HEK293T (cell line): ENCODE measurements around the gene IFI27L1.

Source experiments
- CTCF ChIA-PET: fragments of 350-600 bp; formaldehyde crosslinking; extraction: SDS; loops from one replicate; lab custom pipeline; 2021; ENCODE audit warnings: antibody characterized with exemption, inconsistent platforms; lab: Yijun Ruan, JAX
- POLR2A ChIA-PET: fragments of 350-600 bp; formaldehyde crosslinking; extraction: SDS; loops from one replicate; lab custom pipeline; 2020; ENCODE audit warnings: antibody characterized with exemption, inconsistent platforms; lab: Yijun Ruan, JAX
- DNase-seq: peaks from one replicate; pipeline ENCODE4 v3.0.0; 2012; ENCODE audit warnings: mixed read lengths; ENCODE audit errors: extremely low spot score
- ARNT ChIP-seq: fragments of 450-650 bp; IDR thresholded peaks from 2 replicates; pipeline ENCODE4 v1.6.1; 2017; ENCODE audit warnings: mild to moderate bottlenecking
- BHLHE40 ChIP-seq: fragments of 450-650 bp; IDR thresholded peaks from 2 replicates; pipeline ENCODE4 v1.6.1; 2016; ENCODE audit warnings: mild to moderate bottlenecking, moderate library complexity, borderline replicate concordance
- CTBP1 ChIP-seq: fragments of 450-650 bp; IDR thresholded peaks from 2 replicates; pipeline ENCODE4 v1.6.1; 2016; ENCODE audit warnings: borderline replicate concordance
- ELF4 ChIP-seq: fragments of 450-650 bp; IDR thresholded peaks from 2 replicates; pipeline ENCODE4 v1.6.1; 2017; ENCODE audit warnings: antibody characterized with exemption
- FOXA1 ChIP-seq: fragments of 450-650 bp; IDR thresholded peaks from 2 replicates; pipeline ENCODE4 v1.6.1; 2016; ENCODE audit warnings: mild to moderate bottlenecking
- FOXK2 ChIP-seq: fragments of 450-650 bp; IDR thresholded peaks from 2 replicates; pipeline ENCODE4 v1.6.1; 2016; ENCODE audit warnings: mild to moderate bottlenecking
- FOXM1 ChIP-seq: fragments of 450-650 bp; IDR thresholded peaks from 2 replicates; pipeline ENCODE4 v1.6.1; 2017; ENCODE audit warnings: mild to moderate bottlenecking, borderline replicate concordance
- HDGF ChIP-seq: fragments of 450-650 bp; IDR thresholded peaks from 2 replicates; pipeline ENCODE4 v1.6.1; 2017; ENCODE audit warnings: antibody characterized with exemption, borderline replicate concordance
- L3MBTL2 ChIP-seq: fragments of 450-650 bp; conservative IDR thresholded peaks from 2 replicates; pipeline ENCODE4 v1.6.1; 2016; ENCODE audit warnings: mild to moderate bottlenecking
- LEF1 ChIP-seq: fragments of 450-650 bp; IDR thresholded peaks from 2 replicates; pipeline ENCODE4 v1.6.1; 2017; ENCODE audit warnings: mild to moderate bottlenecking, borderline replicate concordance
- NFRKB ChIP-seq: fragments of 450-650 bp; IDR thresholded peaks from 2 replicates; pipeline ENCODE4 v1.6.1; 2016; ENCODE audit warnings: mild to moderate bottlenecking, moderate library complexity
- SP1 ChIP-seq: fragments of 450-650 bp; IDR thresholded peaks from 2 replicates; pipeline ENCODE4 v1.6.1; 2017
- SUZ12 ChIP-seq: fragments of 450-650 bp; IDR thresholded peaks from 2 replicates; pipeline ENCODE4 v1.6.1; 2016; ENCODE audit warnings: mild to moderate bottlenecking
- TARDBP ChIP-seq: fragments of 450-650 bp; IDR thresholded peaks from 2 replicates; pipeline ENCODE4 v1.6.1; 2016
- ZNF384 ChIP-seq: fragments of 450-650 bp; IDR thresholded peaks from 2 replicates; pipeline ENCODE4 v1.6.1; 2016
- TF ChIP-seq, protein P1 (sequence below): fragments of 450-650 bp; IDR thresholded peaks from 2 replicates; pipeline ENCODE4 v1.6.1; 2016

The IFI27L1 gene

DNA sequence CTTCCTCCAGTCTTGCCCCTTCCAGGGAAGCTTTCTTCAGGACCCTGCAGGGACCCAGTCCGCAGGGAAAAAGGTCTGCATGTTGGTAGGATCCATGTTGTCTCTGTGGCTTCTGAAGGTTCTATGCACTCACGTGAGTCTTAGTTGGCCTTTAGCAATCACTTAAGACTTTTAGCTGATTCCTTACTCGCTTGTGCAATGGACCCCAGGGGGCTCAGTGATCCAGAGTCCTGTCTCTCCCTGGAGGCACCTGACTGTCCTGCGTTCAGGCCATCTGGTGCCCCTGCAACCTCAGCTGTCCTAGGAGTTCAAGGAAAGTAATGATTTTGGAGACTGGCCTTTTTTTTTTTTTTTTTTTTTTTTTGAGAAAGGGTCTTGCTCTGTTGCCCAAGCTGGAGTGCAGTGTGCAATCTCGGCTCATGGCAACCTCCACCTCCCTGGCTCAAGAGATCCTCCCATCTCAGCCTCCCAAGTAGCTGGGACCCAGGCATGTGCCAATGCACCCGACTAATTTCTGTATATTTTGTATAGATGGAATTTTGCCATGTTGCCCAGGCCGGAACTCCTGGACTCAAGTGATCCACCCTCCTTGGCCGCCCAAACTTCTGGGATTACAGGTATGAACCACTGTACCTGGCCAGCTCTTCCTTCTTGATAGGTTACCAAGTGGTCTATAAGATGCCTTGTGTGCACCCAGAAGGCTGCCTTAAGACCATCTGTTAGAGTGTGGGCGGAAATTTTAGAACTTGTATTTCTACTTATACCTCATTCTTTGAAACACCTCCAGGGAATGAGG lies 43.7 kb downstream of the IFI27L1 start:
- TF ChIP-seq, protein P1, sequence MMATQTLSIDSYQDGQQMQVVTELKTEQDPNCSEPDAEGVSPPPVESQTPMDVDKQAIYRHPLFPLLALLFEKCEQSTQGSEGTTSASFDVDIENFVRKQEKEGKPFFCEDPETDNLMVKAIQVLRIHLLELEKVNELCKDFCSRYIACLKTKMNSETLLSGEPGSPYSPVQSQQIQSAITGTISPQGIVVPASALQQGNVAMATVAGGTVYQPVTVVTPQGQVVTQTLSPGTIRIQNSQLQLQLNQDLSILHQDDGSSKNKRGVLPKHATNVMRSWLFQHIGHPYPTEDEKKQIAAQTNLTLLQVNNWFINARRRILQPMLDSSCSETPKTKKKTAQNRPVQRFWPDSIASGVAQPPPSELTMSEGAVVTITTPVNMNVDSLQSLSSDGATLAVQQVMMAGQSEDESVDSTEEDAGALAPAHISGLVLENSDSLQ = no peak
- TF ChIP-seq FOXM1 (no peak), ELF4 (no peak), FOXK2 (no peak), SUZ12 (no peak), SP1 (no peak), HDGF (no peak), ARNT (no peak)
- CTCF ChIA-PET = interaction anchor here (1.0 kb wide), 1 partner anchor 299 kb away, joined by 6 read pairs; no protein-coding TSS in a partner anchor
- no peak for DNase-seq
- POLR2A ChIA-PET = no interaction called here

DNA sequence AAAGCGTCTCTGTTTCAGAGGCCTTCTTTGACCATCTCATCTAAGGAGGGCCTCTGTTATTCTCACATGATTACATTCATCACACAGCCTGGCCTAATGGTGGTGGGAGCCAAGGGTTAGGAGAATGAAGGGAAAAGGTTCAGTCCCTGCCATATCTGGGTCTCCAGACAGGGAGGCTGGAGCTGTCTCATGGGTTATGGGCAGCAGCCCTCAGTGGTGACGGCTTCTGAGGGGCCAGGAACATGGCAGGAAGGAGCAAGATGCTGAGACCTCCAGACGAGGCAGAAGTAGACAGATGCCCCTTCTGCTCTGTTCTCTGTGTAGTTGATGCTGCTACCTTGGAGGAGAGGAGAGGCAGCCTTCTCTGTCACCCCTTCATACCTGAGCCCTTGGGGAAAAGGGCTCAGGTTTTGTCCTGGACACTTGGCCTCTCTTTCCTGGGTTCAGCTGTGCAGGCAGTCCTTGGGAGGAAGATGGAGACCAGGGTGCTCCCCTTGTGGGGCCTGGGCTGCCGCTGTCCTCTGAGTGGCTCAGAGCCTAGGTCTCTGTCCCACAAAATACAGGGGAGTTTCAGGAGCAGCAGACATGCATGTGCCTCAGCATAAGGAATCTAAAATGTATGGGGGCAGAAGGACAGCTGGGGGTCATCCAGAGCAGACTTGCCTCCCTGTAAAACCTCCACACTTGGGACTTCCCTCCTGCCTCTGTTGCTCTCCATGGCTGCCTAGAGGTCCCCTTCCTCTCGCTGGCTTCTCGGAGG lies 44.7 kb downstream of the IFI27L1 start:
- ChIA-PET POLR2A (no interaction called here), CTCF (interaction anchor here (1.0 kb wide), 1 partner anchor 298 kb away, joined by 6 read pairs; no protein-coding TSS in a partner anchor)
- DNase-seq = no peak
- no peak for TF ChIP-seq LEF1
- no peak for TF ChIP-seq HDGF
- TF ChIP-seq, protein P1 = no peak
- no peak for TF ChIP-seq SP1
- no peak for TF ChIP-seq ARNT
- TF ChIP-seq TARDBP = no peak
- TF ChIP-seq SUZ12 = no peak
- TF ChIP-seq NFRKB = no peak
- no peak for TF ChIP-seq ZNF384
- TF ChIP-seq FOXA1 = no peak
- no peak for TF ChIP-seq ELF4
- TF ChIP-seq CTBP1 = no peak
- no peak for TF ChIP-seq FOXK2
- TF ChIP-seq L3MBTL2 = no peak
- TF ChIP-seq BHLHE40 = no peak
- TF ChIP-seq FOXM1 = no peak

DNA sequence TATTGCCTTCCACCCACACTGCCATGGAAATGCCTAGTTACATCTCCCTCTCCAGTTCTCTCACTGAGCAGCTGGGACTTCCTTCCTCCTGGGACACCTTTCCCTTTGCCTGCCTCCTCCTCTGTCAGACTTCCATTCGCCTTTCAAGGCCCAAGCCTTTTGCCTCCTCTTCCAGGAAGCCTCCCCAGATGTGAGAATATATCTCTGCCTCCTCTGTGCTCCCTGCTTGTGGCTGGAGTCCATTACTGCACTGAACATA lies 45.2 kb downstream of the IFI27L1 start:
- ChIA-PET CTCF (no interaction called here), POLR2A (no interaction called here)
- no peak for DNase-seq
- no peak for TF ChIP-seq FOXM1

DNA sequence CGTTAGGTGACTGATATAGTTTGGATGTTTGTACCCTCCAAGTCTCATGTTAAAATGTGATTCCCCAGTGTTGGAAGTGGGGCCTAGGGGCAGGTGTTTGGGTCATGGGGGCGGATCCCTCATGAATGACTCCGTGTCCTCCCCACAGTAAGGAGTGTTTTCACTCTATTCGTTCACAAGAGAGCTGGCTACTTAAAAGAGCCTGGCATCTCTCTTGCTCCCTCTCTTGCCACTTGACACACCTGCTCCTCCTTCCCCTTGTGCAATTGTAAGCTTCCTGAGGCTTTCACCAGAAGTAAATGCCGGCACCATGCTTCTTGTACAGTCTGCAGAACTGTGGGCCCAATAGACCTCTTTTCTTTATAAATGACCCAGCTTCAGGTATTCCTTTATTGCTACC lies 45.7 kb downstream of the IFI27L1 start:
- ChIA-PET POLR2A (no interaction called here), CTCF (no interaction called here)
- no peak for TF ChIP-seq ELF4
- TF ChIP-seq ZNF384 = no peak
- TF ChIP-seq CTBP1 = no peak
- no peak for TF ChIP-seq FOXK2
- TF ChIP-seq SUZ12 = no peak
- TF ChIP-seq HDGF = no peak
- no peak for TF ChIP-seq L3MBTL2
- TF ChIP-seq FOXA1 = no peak
- TF ChIP-seq BHLHE40 = no peak
- no peak for TF ChIP-seq LEF1
- no peak for TF ChIP-seq TARDBP
- TF ChIP-seq NFRKB = no peak
- TF ChIP-seq ARNT = no peak
- TF ChIP-seq, protein P1 = no peak
- no peak for TF ChIP-seq SP1
- TF ChIP-seq FOXM1 = no peak
- DNase-seq = no peak

DNA sequence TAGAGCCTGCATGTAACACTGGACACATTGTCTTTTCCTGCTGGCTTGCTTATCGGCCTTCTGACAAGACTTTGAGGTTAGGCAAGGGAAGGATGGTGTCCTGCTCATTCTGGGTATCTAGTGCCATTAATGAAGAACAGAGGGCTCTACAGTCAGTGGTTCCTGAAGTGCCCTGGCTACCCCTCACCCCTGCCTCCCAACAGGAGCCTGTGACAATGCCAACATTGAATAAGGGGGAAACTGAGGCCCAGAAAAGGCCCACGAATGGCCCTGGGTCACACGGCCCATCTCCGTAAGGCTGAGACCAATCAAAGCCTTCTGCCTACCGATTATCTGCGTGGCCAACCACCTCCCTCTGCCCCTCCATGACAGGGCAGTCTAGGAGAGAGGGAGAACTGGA lies 46.2 kb downstream of the IFI27L1 start:
- ChIA-PET POLR2A (no interaction called here), CTCF (interaction anchor here (0.8 to 1.1 kb wide), 2 partner anchors 15 to 53 kb away, joined by 3 read pairs; no protein-coding TSS in a partner anchor)
- TF ChIP-seq FOXA1 (no peak), HDGF (no peak), ELF4 (no peak), ARNT (no peak), NFRKB (no peak), BHLHE40 (no peak), LEF1 (no peak), CTBP1 (no peak), L3MBTL2 (no peak), FOXK2 (no peak), SUZ12 (no peak), SP1 (no peak), TARDBP (no peak), FOXM1 (no peak), ZNF384 (no peak)
- TF ChIP-seq, protein P1 = no peak
- DNase-seq = no peak
